CD4-positive, alpha-beta T cell (primary cell): ENCODE data around the gene OBP2A. TPM values are rescaled to one million over a fixed set of nuclear protein-coding genes. Genes with fewer than 3 reads are reported as not detected.

Experiments
- ATAC-seq: fragments of 200-7000 bp; cut with Tn5 transposase; one replicate; pipeline ENCODE4 v1.10.0; 2022; ENCODE audit warnings: mild to moderate bottlenecking; ENCODE audit not compliant: poor library complexity
- CTCF ChIA-PET: fragments of 350-600 bp; sonication (Branson Sonifier 250); formaldehyde crosslinking; loops from one replicate; lab custom pipeline; 2021; ENCODE audit warnings: antibody characterized with exemption, inconsistent platforms; lab: Charles Lee
- POLR2A ChIA-PET: fragments of 350-600 bp; sonication (Branson Sonifier 250); formaldehyde crosslinking; loops from one replicate; lab custom pipeline; 2021; ENCODE audit warnings: antibody characterized with exemption, inconsistent platforms; lab: Charles Lee
- DNase-seq, 14 experiments: peaks; one replicate each; pipeline ENCODE4 v3.0.0-alpha.2; 2013 to 2020; ENCODE audit warnings: mixed read lengths in 2 of 14
- H3K27ac ChIP-seq, 2 donors: one replicate each; pipeline versions ENCODE4 v1.5.1 to v1.7.0; 2013; ENCODE audit warnings: low read length in 2 of 2, low read depth in 1 of 2, mild to moderate bottlenecking in 1 of 2
- H3K27me3 ChIP-seq, 2 experiments: 1 replicate in 1 of 2; 2 replicates in 1 of 2; pipeline versions ENCODE4 v1.6.1 to v1.7.0; 2013; ENCODE audit warnings: low read length in 2 of 2, control low read depth in 1 of 2, mild to moderate bottlenecking in 1 of 2, moderate library complexity in 1 of 2; ENCODE audit not compliant: insufficient read depth in 2 of 2, control insufficient read depth in 1 of 2
- H3K36me3 ChIP-seq: one replicate; pipeline ENCODE4 v1.6.1; 2013; ENCODE audit warnings: low read length, control low read depth; ENCODE audit not compliant: insufficient read depth
- H3K4me1 ChIP-seq: one replicate; pipeline ENCODE4 v1.6.1; 2013; ENCODE audit warnings: low read length, control low read depth; ENCODE audit not compliant: insufficient read depth
- H3K4me3 ChIP-seq: one replicate; pipeline ENCODE4 v1.5.1; 2013; ENCODE audit warnings: mild to moderate bottlenecking, low read length, moderate library complexity
- H3K9me3 ChIP-seq, 2 experiments: 1 replicate in 1 of 2; 2 replicates in 1 of 2; pipeline versions ENCODE4 v1.6.1 to v1.7.0; 2013; ENCODE audit warnings: low read length in 2 of 2, mild to moderate bottlenecking in 2 of 2, control low read depth in 1 of 2, moderate library complexity in 1 of 2; ENCODE audit not compliant: control insufficient read depth in 1 of 2, insufficient read depth in 1 of 2
- H3K27ac Mint-ChIP-seq: one replicate; pipeline ENCODE4 v1.8.0; 2020; ENCODE audit warnings: mixed read lengths
- H3K27me3 Mint-ChIP-seq: one replicate; pipeline ENCODE4 v1.8.0; 2021; ENCODE audit warnings: mixed read lengths
- H3K36me3 Mint-ChIP-seq: one replicate; pipeline ENCODE4 v1.8.0; 2021; ENCODE audit warnings: low read depth, mixed read lengths
- H3K4me1 Mint-ChIP-seq: one replicate; pipeline ENCODE4 v1.8.0; 2021; ENCODE audit warnings: low read depth, mixed read lengths
- H3K4me3 Mint-ChIP-seq: one replicate; pipeline ENCODE4 v1.8.0; 2020; ENCODE audit warnings: mild to moderate bottlenecking, mixed read lengths
- H3K9me3 Mint-ChIP-seq: one replicate; pipeline ENCODE4 v1.8.0; 2020; ENCODE audit warnings: mixed read lengths
- intact Hi-C, 2 experiments: fragments of 100-400 bp; cut with DNase I in 1 of 2; cut with micrococcal nuclease in 1 of 2; formaldehyde crosslinking; loops; one replicate each; pipeline versions ENCODE4 v1.15.1 to v1.9.0; 2023 to 2025; cut with DNase I, micrococcal nuclease
- total RNA-seq, 174 experiments: library from RNA in 2 of 174; stranded (reverse) in 2 of 174; gene quantifications; one replicate each; pipeline ENCODE4 v1.2.3 and lab custom pipeline; 2021 to 2026
- TF ChIP-seq, protein P1 (sequence below): fragments of 200-600 bp; IDR thresholded peaks from one replicate; pipeline ENCODE4 v1.8.0; 2022; ENCODE audit warnings: antibody characterized with exemption, mild to moderate bottlenecking

Gene OBP2A
- total RNA-seq, 2 experiments from 2014 or later: not detected

DNA sequence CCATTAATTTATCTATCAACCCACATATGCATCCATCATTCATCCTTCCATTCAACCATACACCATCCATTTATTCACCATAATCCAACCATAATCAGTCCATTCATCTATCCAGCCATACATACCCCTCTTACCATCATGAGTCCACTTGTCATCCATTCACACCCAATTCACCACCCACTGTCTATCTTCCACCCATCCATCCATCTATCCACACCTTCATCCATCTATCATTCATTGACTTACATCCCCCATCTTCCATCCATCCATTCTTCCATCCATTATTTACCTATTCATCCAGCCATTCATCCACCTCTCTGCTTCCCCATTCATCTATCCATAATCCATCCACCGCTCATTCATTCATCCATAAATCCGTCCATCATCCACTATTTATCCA is 33.4 kb downstream of the OBP2A start:
- no peaks in the 10 kb centered on the region for H3K36me3 Mint-ChIP-seq
- CTCF ChIA-PET: no interaction called here
- Histone ChIP-seq H3K4me3 (no peak overlapping the region), H3K36me3 (no peaks in the 10 kb centered on the region), H3K27me3 (peaks cover 0 to 8% of the 10 kb centered on the region in 2 experiments), H3K27ac (no peak overlapping the region), H3K9me3 (peaks cover 0 to 18% of the 10 kb centered on the region in 2 experiments), H3K4me1 (no peaks in the 10 kb centered on the region)
- H3K4me1 Mint-ChIP-seq: no peaks in the 10 kb centered on the region
- POLR2A ChIA-PET: no interaction called here
- DNase-seq: no peak
- TF ChIP-seq, protein P1, sequence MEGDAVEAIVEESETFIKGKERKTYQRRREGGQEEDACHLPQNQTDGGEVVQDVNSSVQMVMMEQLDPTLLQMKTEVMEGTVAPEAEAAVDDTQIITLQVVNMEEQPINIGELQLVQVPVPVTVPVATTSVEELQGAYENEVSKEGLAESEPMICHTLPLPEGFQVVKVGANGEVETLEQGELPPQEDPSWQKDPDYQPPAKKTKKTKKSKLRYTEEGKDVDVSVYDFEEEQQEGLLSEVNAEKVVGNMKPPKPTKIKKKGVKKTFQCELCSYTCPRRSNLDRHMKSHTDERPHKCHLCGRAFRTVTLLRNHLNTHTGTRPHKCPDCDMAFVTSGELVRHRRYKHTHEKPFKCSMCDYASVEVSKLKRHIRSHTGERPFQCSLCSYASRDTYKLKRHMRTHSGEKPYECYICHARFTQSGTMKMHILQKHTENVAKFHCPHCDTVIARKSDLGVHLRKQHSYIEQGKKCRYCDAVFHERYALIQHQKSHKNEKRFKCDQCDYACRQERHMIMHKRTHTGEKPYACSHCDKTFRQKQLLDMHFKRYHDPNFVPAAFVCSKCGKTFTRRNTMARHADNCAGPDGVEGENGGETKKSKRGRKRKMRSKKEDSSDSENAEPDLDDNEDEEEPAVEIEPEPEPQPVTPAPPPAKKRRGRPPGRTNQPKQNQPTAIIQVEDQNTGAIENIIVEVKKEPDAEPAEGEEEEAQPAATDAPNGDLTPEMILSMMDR: no peak
- H3K4me3 Mint-ChIP-seq: no peak overlapping the region
- ATAC-seq: no peak
- H3K9me3 Mint-ChIP-seq: no peaks in the 10 kb centered on the region
- H3K27me3 Mint-ChIP-seq: peaks cover 14% of the 10 kb centered on the region
- H3K27ac Mint-ChIP-seq: no peak overlapping the region
- intact Hi-C loops: no loop called here

DNA sequence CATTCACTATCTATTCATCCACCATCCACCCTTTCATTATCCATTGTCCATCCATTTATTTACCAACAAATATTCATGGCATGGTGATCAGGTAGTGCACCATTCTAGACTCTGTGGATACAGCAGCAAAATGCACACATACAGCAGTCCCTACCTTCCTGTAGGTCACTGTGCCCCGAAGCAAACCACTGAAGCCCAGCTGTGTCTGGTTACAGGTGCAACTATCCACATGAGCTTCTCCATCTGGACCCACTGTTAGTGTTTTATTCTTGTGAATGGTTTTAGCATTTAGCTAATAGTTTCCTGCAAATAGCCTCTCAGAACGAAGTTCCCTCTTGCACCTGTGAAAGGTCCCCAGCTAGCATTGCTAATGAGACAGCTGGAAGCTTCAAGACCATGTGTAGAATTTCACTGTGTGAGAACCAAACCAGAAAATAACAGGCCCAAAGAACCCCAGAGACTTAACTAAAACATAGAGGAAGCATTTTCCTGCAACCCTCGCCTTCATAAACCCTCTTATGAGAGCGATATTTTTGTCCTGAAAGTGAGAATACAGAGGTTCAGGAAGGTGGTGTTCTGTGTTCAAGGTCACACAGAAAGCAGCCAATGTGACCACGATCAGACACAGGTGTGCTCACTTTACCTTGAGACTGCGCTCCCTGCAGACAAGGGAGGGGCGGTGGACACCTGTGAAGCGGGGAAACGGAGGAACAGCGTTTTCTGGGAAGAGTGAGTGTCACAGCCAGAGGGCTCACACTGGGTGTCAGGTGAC is 34.1 kb downstream of the OBP2A start:
- TF ChIP-seq, protein P1: no peak
- Histone ChIP-seq H3K27me3 (peaks cover 0 to 5% of the 10 kb centered on the region in 2 experiments), H3K9me3 (peaks cover 0 to 11% of the 10 kb centered on the region in 2 experiments), H3K36me3 (no peaks in the 10 kb centered on the region), H3K4me1 (no peaks in the 10 kb centered on the region), H3K27ac (no peak overlapping the region), H3K4me3 (no peak overlapping the region)
- Mint-ChIP-seq H3K36me3 (no peaks in the 10 kb centered on the region), H3K27me3 (peaks cover 21% of the 10 kb centered on the region), H3K4me1 (no peaks in the 10 kb centered on the region), H3K27ac (no peak overlapping the region), H3K9me3 (no peaks in the 10 kb centered on the region), H3K4me3 (no peak overlapping the region)
- ATAC-seq (no peak), DNase-seq (no peak)
- POLR2A ChIA-PET: no interaction called here
- intact Hi-C loops: no loop called here
- CTCF ChIA-PET: no interaction called here

DNA sequence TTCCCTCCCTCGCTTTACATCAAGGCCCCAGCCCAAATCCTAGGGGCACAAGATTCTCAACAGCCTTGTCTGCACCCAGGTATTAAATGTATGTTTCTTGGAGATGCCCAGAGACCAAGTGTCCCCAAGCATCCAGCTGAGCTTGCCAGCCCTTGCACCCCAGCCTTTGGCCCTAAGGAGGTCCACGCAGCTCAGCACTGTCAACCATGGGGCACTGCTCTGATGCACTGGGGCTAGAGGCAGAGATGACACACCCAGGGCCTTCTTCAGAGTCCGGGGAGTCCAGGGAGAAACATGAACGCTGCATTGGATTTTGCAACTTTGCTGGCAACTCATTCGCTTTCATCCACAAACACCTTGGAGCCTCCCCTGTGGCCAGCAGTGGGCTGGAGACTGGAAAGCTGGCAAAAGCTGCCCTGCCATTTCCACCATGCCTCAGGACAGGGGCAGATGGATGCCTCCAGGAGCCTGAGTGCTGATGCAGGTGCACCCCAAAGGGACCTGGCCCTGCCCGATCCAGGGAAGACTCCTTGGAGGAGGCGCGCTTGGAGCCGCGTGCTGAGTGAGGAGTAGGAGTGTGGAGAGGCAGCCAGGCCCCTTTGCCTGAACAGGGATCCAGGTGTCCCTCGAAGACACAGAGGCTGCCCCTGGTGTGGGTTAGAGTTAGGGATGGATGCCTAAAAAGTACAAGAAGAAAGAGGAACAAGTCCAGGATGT is 34.9 kb downstream of the OBP2A start:
- H3K4me1 Mint-ChIP-seq: no peaks in the 10 kb centered on the region
- H3K36me3 ChIP-seq: no peaks in the 10 kb centered on the region
- H3K27me3 Mint-ChIP-seq: peaks cover 22% of the 10 kb centered on the region
- no peak for ATAC-seq
- H3K27me3 ChIP-seq: peaks cover 0 to 5% of the 10 kb centered on the region in 2 experiments
- H3K27ac Mint-ChIP-seq: no peak overlapping the region
- no peak for DNase-seq
- H3K27ac ChIP-seq: no peak overlapping the region
- no peaks in the 10 kb centered on the region for H3K9me3 Mint-ChIP-seq
- H3K4me1 ChIP-seq: no peaks in the 10 kb centered on the region
- intact Hi-C loops: no loop called here
- CTCF ChIA-PET: no interaction called here
- no peak overlapping the region for H3K4me3 ChIP-seq
- no peaks in the 10 kb centered on the region for H3K36me3 Mint-ChIP-seq
- no peak overlapping the region for H3K4me3 Mint-ChIP-seq
- TF ChIP-seq, protein P1: no peak
- POLR2A ChIA-PET: no interaction called here
- H3K9me3 ChIP-seq: peaks cover 0 to 10% of the 10 kb centered on the region in 2 experiments
